CD4-positive, alpha-beta T cell treated with Interleukin-4 for 4 hours (primary cell): ENCODE results near the gene LIPT2.
"Not testable (repeated sequence)": the region's sequence is repeated elsewhere in the genome, so short reads cannot be mapped to it uniquely, and the experiment has no call there.

Experiments used
- DNase-seq: peaks from one replicate; pipeline ENCODE4 v3.0.0-alpha.2; 2020

The LIPT2 gene

GRCh38 chr11:74492974-74493790 is at the start of gene LIPT2:
TSS of gene LIPT2 (minus strand) at chr11:74493724. CDS start at chr11:74493703, 21 bp downstream.
- peak; percentile 97 for DNase-seq

DNA sequence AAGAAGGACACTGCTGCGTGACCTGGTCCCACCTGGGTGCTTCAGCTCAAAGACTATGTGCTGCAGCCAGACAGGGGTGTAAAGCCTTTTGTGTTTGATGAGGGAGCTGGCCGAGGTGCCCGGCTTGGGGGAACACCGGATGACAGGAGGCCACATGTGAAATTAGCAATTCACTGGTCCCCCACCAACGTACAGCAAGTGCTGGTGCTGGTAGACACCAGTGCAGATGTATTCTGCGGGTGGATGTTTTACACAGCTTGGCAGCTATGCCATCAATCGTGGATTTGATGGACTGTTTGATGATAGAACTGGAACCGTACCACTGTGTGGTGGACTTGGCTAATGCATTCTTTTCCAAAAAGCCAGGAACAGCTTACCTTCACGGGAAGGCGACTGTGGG is 47.9 kb upstream of the LIPT2 start:
- DNase-seq: no peak

GRCh38 chr11:74540270-74540669 is 46.7 kb upstream of the LIPT2 start:
- DNase-seq: no peak

GRCh38 chr11:74538680-74539079 is 45.2 kb upstream of the LIPT2 start:
- DNase-seq: no peak

- DNase-seq: no peak
Observed at GRCh38 chr11:74535371-74536160, 42.0 kb upstream of the LIPT2 start.

DNA sequence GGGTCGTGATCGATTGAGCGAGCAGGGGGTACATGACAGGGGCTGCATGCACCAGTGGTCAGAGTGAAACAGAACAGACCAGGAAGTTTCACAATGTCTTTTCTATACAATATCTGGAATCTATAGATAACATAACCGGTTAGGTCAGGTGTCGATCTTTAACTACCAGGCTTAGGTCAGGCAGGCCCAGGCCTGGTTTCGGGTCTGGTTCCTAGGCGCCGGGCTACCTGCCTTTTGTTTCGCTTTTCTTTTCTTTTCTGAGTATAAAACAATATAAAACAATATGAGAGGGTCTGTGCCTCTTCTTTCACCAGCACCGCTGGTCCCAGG is 41.4 kb upstream of the LIPT2 start:
- not testable (repeated sequence) for DNase-seq

- DNase-seq: no peak
Observed at GRCh38 chr11:74534216-74534945, 40.9 kb upstream of the LIPT2 start.

GRCh38 chr11:74533421-74533820 is 39.9 kb upstream of the LIPT2 start:
- DNase-seq: no peak

DNA sequence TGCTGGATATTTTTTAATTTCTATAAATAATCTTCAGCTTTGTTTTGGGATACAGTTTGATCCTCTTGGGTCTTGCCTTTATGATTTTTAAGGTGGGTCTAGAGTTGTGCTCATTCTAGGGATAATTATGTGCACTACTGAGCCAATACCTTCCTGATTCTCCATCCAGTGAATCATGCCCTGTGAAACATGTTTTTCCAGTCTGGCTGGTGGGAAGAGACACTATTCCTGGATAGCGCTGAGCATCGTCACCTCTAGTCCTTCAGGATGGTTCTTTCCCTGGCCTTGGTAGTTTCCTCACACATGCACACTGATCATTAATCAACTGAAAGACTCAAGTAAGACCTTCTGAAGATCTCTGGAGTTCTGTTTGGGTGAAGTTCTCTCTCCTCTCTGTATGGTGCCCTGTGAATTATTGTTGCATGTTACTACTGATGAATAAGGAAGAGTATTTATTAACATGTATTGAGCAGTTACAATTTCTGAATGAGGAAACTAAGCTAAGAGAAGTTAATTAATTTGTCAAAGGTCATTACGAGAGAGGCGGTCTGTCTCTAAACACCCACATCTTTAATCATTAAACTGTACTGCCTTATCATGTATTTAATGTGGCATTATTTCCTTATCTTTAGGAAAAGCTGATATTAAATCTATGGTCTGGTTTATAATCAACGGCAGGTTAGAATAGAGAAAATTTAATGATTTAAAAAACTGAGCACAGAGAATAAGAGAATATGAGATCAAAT is 39.1 kb upstream of the LIPT2 start:
- DNase-seq: no peak

DNA sequence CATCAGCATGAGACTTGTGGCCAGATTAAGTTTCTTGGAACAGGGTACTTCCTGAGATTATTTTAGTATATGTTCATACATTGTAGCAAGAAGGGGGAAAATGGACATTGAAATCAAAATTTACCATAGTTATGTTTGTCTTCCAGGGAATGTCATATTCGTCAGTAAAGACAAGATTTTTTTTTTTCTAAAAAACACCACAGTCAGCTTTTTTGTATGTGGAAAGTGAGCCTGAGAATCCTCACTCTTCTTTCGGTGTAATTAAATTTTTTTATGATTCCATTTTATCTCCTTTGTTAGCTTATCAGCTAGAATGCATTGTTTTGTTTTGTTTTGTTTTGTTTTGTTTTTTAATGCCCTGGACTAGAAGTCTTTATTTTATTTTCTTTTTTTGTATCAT is 31.5 kb upstream of the LIPT2 start:
- DNase-seq: no peak

- no peak for DNase-seq
Observed at GRCh38 chr11:74524501-74524900, 31.0 kb upstream of the LIPT2 start.

DNA sequence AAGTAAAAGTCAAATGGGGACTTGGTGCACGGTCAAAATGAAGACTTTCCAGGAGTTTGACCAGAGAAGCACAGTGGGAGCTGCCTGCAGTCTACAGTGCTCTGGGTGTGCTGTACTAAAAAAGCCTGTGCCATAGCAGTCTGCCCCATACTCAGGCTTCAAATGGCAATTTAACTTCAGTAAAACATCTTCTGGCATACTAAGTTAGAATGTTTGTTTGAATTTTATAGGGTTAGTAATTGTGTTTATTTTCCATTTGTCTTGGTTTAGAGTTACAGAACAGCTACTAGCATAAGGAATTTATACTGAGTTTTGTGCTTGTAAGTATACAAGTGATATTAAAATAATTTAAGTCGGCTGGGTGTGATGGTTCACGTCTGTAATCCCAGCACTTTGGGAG is 29.3 kb upstream of the LIPT2 start:
- no peak for DNase-seq

DNA sequence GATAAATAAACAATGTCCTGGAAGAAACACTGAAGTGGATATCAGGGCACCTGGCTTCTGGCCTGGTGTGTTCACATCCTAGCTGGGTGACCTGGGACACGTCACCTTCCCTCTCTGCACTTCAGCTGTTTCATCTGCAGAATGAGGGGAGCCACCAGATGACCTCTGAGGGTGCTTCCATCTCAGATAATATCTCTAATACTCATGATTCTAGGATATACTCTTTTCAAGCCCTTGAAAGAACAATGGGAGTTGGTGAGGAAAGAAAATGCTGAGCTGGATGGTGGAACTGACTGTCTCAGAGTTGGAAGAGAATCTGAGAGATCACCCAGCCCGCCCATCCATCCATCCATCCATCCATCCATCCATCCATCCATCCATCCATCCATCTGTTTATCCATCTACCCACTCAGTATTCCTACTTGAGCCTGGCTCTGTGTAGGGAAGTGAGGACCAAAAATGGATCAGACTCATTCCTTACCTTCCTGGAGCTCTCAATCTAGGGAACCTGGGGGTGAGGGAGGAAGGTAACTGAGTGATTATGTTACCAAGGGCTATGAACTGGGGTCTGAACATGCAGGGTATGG is 28.2 kb upstream of the LIPT2 start:
- no peak for DNase-seq

DNA sequence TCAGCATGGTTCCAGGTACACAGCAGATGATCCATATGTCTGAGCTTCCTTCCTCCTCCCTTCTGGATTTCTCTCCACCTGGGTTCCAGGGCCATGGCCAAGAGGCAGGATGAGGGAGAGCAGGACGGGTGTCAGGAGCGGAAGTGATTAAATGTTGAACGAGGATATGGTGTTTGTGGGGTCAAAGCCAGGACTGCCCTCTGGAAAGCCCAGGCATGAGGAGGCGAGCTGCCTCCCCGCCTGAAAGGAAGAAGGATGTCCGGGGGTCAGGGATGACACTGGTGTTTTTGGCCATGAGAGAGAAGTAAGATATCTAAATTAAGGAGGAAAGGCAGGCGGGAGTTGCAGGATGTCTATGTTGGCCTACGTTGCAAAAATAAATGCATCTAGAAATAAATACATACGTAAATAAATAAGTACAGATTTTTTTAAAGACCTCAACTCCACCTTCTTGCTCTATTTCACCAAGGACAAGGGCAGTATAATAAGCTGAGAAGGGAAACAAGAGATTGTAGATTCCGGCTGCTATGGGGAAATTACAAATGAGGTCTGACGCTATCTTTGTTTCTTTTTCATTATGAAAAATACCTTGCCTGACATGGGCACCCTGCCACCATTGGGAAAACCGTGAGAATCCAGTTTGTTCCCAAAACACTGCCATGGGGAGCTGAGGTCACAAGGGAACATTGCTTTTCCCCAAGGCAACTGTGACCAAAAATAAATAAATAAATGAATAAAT is 27.6 kb upstream of the LIPT2 start:
- no peak for DNase-seq

GRCh38 chr11:74520316-74520715 is 26.8 kb upstream of the LIPT2 start:
- no peak for DNase-seq

- DNase-seq: no peak
Observed at GRCh38 chr11:74519710-74520109, 26.2 kb upstream of the LIPT2 start.

DNA sequence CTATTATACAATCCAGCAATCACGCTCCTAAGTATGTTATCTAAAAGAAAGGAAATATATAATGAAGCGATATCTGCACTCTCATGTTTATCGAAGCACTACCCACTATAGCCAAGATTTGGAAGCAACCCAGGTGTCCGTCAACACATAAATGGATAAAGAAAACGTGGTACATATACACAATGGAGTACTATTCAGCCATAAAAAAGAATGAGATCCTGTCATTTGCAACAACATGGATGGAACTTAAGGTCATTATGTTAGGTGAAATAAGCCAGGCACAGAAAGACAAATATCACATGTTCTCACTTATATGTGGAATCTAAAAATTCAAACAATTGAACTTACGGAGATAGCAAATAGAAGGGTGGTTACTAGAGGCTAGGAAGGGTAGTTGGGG is 24.1 kb upstream of the LIPT2 start:
- DNase-seq: not testable (repeated sequence)

GRCh38 chr11:74507582-74507981 is 14.1 kb upstream of the LIPT2 start:
- no peak for DNase-seq

DNA sequence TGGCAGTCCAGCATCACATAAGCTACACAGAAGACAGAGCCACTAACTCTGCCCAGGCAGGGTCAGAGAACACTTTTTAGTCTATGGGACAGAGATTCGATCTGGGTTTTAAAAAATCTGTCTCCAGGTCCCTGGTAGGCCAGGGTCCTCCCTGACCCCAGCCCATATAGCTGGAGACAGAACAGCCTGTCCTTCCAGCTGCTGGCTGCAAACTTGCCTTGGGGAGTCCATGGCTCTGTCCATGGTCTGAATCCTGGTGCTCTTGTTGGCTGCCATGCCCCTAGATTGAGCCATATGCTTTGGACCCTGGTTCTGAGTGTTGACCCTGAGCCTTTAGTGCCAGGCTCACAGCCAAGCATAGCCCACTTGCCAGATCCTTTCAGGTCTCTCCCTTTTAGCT is 13.3 kb upstream of the LIPT2 start:
- DNase-seq: no peak

DNA sequence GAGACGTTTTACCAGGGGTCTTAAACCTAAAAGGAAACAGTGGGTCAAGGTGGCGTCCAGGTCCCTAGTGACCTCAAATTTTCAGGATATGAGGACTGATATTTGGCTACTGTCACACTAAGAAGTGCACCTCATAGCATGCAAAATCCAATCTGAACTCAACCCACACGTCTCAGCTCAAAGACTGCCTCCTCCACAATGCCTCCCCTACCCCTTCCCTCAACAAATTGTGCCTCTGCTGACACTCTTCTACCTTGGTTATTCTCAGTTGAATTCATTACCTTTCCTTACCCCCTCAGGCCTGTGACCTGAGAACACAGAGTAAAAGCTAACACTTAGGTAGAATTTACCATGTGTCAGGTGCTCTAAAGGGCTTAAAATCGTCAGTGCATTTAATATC is 12.4 kb upstream of the LIPT2 start:
- no peak for DNase-seq

DNA sequence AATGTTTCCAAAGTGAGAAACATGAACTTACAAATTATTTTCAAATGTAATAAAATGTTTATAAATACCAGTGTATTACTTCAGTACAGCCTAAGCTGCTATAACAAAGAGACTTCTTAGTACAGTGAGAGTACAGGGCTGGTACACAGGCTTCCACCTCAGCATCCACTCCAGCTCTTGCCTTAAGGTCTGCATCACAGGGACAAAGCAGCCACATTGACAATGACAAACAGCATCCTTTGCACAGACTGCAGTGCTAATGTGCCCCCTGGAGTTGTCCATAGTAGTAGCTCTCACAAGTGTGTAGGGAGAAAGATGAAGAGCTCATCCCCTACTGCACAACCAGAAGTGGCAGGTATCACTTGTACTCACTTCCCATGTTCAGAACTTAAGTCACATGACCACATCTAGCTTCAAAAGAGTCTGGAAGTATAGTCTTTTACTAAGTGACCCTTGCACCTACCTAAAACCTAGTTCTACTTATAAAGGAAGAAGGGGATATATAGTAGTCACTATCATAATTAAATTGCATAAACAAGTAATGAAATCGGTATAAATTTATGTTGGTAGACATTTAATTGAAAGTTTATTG is 10.7 kb upstream of the LIPT2 start:
- DNase-seq: no peak
